Germinal center (tissue), 1 donor: ENCODE results near the gene PIK3R6.
"Not testable (repeated sequence)": the region's sequence is repeated elsewhere in the genome, so short reads cannot be mapped to it uniquely, and the experiment has no call there.

Experiments used
- DNase-seq: peaks from one replicate; pipeline ENCODE4 v3.0.0; 2012; ENCODE audit warnings: mixed read lengths, low spot score

Gene PIK3R6

GRCh38 chr17:8873801-8874715, 6.6 kb upstream of the PIK3R6 start:
- DNase-seq: no peak

DNA sequence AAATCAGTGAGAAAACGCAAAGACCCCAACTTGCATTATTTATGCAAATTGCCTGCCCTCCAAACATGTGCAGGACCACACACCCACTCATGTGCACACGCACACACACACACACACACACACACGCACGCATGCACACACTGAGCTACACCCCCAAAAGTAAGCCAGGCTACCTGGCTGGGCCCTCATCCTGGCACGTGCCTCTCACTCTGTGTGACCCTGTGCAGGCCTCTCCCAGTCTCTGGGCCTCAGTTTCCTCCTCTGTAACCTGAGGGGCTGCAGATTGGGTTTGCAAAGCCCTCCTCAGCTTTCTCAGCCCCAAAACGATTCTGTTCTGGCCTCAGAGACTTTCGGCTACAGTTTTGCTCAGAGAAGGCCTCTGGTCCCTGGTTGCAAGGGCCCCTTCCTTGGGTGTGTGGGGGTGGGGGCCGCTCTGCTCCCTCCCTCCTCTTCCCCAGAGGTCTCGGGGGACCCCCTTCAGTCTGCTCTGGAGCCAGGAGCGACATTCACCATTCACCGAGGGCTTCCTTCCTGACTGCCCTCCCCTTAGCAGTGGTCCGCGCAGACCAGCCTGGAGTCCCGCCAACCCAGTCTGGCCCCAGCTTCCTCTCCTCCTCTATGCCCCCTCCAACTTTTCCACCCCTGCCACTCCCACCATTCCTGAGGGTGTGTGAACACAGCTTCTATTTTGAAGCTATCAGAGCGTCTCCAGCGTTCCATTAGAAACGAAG, 5.4 kb upstream of the PIK3R6 start:
- no peak for DNase-seq

GRCh38 chr17:8872036-8872704, 4.7 kb upstream of the PIK3R6 start:
- DNase-seq: no peak

DNA sequence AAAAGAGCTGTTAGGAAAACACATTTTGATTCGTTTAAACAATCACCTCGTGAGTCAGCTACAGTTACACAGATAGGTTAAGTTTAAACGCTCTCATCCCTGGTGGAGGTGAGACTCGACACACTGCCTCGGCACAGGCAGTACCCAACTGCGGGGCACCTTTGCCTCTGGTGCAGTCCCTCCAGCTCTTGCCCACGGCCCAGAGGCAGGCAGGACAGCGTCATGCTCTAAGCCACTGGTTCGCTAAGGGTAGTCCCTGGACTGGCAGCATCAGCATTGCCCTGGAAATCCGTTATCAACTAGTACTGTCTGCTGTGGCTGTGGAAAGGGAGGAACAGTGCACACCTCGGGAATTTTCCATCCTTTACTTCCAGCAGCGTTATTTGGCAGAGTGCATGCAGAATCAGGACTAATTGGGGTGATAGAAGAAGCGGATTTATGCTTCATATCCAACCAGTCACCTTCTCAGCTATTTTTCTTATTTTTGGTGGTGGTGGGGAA, 3.7 kb upstream of the PIK3R6 start:
- DNase-seq: no peak

- DNase-seq: no peak
These were observed 3.0 kb upstream of the PIK3R6 start for GRCh38 chr17:8870406-8871040.

GRCh38 chr17:8869114-8869815, 1.8 kb upstream of the PIK3R6 start:
- no peak for DNase-seq

GRCh38 chr17:8868529-8868951, 1.1 kb upstream of the PIK3R6 start:
- DNase-seq: no peak

- DNase-seq: no peak
These were observed 618 bp upstream of the PIK3R6 start for GRCh38 chr17:8868092-8868491.

- DNase-seq: no peak
These were observed 1.7 kb downstream of the PIK3R6 start for GRCh38 chr17:8865811-8866210.

- no peak for DNase-seq
These were observed 2.1 kb downstream of the PIK3R6 start for GRCh38 chr17:8865385-8865784.

DNA sequence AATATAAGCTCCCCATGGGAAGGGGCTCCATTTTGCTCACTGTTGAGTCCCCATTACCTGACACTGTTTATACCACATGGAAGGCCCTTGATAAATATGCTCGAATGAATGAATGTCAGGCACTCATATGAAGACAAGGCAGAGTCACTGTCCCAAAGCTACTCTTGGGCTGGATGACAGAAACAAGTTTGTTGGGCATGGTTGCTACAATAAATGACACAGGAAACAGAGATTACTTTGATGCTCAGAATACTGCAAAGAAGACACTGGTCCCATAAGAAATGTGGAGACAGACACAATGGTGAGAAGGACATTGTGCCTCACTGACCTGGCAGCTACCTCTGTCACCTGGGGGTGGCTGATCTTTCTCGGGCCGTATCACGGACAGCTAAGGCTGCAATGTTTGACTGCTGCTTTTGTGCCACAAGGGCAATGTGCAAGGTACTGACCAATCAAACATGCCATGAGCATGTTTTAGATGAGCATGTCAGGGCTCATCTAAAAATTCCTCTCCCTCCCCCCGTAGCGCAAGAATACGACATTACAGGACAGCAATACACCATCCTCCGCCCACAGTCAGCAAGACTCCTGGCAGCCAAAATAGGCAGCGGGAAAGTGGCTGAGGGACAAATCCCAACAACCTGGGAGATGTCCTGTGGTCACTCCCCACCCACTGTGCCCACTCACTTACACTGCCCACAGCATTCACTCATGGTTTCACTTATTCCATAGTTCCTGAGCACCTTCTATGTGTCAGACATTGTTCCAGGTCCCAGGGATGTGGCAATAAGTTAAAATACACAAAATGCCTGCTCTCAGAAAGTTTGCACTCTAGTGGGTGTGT, 5.0 kb downstream of the PIK3R6 start:
- no peak for DNase-seq

DNA sequence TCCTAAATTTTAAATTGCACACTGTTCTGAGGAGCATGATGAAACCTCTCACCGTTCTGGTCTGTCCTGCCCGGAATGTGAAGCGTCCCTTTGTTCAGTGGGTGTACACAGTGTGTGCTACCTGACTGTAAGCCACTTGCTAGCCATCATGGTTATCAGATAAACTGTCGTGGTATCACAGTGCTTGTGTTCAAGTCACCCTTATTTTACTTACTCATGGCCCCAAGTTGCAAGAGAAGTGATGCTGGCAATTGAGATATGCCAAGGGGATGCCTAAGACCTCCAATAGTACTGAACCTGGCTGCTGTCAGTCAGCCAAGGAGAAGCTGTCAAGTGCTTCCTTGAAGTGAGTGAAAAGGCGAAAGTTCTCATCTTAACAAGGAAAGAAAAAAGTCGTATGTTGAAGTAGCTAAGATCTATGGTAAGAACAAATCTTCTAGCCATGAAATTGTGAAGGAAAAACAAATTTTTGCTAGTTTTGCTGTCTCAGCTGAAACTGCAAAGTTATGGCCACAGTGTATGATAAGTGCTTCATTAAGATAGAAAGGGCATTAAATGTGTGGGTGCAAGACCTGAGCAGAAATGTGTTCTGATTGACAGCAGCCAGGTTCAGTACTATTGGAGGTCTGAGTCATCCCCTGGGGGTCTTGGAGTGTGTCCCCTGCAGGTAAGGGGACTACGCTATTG, 5.8 kb downstream of the PIK3R6 start:
- DNase-seq: no peak

DNA sequence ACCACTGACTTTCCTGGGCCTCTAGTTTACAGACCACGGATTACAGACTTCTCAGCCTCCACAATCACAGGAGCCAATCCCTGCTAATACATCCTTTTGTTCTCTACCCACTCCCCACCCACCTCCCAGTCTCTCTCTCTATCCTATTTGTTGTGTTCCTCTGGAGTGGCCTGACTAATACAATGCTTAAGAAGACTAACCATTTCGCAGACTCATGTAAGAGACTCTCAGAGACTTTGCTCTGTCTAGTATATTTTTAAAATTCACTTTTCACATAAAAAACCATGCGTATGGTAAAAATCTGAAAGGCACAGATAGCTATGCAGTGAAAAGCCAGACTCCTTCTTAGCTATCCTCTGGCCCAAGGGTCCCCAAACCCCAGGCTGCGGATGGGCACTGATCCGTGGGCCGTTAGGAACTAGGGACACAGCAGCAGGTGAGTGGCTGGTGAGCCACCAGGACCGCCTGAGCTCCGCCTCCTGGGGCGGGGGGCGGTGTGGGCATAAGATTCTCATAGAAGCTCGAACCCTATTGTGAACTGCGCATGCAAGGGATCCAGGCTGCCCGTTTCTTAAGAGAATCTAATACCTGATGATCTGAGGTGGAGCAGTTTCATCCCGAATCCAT, 7.6 kb downstream of the PIK3R6 start:
- no peak for DNase-seq

- DNase-seq: no peak
These were observed 8.3 kb downstream of the PIK3R6 start for GRCh38 chr17:8859027-8859803.

DNA sequence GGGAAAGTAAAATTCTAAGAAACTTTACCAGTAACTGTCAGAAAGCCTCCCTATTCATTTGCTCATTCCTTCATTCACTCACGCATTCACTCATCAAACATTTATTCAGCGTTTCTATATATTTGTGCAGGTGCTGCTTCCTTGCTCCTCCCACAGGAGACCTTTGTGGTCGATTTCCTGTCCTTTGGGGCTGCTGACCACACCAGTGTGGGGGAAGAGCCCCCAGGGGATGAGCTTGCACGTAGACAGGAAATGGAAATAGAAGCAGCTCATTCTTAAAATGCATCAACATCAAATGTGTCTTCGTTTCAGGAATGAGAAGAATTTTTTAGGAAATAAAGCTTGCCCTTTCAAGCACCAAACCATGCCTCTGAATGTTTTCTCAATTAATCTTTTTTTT, 9.6 kb downstream of the PIK3R6 start:
- no peak for DNase-seq

- DNase-seq: no peak
These were observed 10.5 kb downstream of the PIK3R6 start for GRCh38 chr17:8856869-8857575.

GRCh38 chr17:8856205-8856603, 11.3 kb downstream of the PIK3R6 start:
- DNase-seq: not testable (repeated sequence)
